ENCODE measurements around the gene VWA1.
"Not testable (repeated sequence)": the region's sequence is repeated elsewhere in the genome, so short reads cannot be mapped to it uniquely, and the experiment has no call there.

Gene VWA1

GRCh38 chr1:1402072-1402900, 33.2 kb upstream of the VWA1 start (continued):
- no peak for TF ChIP-seq ZBTB26 (tag by site-specific recombination; optimal IDR thresholded peaks at IDR 0.05)
- no peak for TF ChIP-seq ZNF366 (tag by site-specific recombination; conservative IDR thresholded peaks at IDR 0.05)
- no peak for TF ChIP-seq ZNF707 (tag by site-specific recombination; IDR thresholded peaks at IDR 0.05)
- TF ChIP-seq SP3 (tag by site-specific recombination; IDR thresholded peaks at IDR 0.05), result no peak
- no peak for TF ChIP-seq MYNN (tag by site-specific recombination; IDR thresholded peaks at IDR 0.05; ENCODE audit: borderline replicate concordance)
- no peak for TF ChIP-seq GLIS2 (tag by site-specific recombination; IDR thresholded peaks at IDR 0.05)
- no peak for TF ChIP-seq ZNF530 (tag by site-specific recombination; IDR thresholded peaks at IDR 0.05; ENCODE audit: low read depth)
- 0 out of 2 replicates have a peak, but pooled peaks have one; percentile 9 for TF ChIP-seq GFI1B (tag by site-specific recombination; IDR thresholded peaks at IDR 0.05)
- TF ChIP-seq, protein P1, sequence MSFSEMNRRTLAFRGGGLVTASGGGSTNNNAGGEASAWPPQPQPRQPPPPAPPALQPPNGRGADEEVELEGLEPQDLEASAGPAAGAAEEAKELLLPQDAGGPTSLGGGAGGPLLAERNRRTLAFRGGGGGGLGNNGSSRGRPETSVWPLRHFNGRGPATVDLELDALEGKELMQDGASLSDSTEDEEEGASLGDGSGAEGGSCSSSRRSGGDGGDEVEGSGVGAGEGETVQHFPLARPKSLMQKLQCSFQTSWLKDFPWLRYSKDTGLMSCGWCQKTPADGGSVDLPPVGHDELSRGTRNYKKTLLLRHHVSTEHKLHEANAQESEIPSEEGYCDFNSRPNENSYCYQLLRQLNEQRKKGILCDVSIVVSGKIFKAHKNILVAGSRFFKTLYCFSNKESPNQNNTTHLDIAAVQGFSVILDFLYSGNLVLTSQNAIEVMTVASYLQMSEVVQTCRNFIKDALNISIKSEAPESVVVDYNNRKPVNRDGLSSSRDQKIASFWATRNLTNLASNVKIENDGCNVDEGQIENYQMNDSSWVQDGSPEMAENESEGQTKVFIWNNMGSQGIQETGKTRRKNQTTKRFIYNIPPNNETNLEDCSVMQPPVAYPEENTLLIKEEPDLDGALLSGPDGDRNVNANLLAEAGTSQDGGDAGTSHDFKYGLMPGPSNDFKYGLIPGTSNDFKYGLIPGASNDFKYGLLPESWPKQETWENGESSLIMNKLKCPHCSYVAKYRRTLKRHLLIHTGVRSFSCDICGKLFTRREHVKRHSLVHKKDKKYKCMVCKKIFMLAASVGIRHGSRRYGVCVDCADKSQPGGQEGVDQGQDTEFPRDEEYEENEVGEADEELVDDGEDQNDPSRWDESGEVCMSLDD (tag by site-specific recombination; IDR thresholded peaks at IDR 0.05), result no peak
- no peak for TF ChIP-seq ZNF510 (tag by site-specific recombination; IDR thresholded peaks at IDR 0.05; ENCODE audit: insufficient replicate concordance)

- TF ChIP-seq SCRT1 (tag by site-specific recombination; IDR thresholded peaks at IDR 0.05; ENCODE audit: borderline replicate concordance), result peak; percentile 34; the same call in 1 of the 2 replicates
- peak; percentile 95 for TF ChIP-seq ZNF18 (tag by site-specific recombination; IDR thresholded peaks at IDR 0.05)
- TF ChIP-seq, protein P2, sequence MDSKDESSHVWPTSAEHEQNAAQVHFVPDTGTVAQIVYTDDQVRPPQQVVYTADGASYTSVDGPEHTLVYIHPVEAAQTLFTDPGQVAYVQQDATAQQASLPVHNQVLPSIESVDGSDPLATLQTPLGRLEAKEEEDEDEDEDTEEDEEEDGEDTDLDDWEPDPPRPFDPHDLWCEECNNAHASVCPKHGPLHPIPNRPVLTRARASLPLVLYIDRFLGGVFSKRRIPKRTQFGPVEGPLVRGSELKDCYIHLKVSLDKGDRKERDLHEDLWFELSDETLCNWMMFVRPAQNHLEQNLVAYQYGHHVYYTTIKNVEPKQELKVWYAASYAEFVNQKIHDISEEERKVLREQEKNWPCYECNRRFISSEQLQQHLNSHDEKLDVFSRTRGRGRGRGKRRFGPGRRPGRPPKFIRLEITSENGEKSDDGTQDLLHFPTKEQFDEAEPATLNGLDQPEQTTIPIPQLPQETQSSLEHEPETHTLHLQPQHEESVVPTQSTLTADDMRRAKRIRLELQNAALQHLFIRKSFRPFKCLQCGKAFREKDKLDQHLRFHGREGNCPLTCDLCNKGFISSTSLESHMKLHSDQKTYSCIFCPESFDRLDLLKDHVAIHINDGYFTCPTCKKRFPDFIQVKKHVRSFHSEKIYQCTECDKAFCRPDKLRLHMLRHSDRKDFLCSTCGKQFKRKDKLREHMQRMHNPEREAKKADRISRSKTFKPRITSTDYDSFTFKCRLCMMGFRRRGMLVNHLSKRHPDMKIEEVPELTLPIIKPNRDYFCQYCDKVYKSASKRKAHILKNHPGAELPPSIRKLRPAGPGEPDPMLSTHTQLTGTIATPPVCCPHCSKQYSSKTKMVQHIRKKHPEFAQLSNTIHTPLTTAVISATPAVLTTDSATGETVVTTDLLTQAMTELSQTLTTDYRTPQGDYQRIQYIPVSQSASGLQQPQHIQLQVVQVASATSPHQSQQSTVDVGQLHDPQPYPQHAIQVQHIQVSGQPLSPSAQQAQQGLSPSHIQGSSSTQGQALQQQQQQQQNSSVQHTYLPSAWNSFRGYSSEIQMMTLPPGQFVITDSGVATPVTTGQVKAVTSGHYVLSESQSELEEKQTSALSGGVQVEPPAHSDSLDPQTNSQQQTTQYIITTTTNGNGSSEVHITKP (tag by site-specific recombination; IDR thresholded peaks at IDR 0.05), result peak; percentile 89
- not testable (repeated sequence) for H3K9me3 ChIP-seq (ENCODE audit: control insufficient read depth, insufficient read depth, low read depth, low read length); H3K4me1 ChIP-seq (ENCODE audit: control insufficient read depth, insufficient read depth, low read length); H3K27ac ChIP-seq (ENCODE audit: extremely low read depth, low read depth, low read length); H3K4me3 ChIP-seq (ENCODE audit: low read depth, low read length)
- ChIA-PET CTCF (interaction anchor here (0.6 to 1.9 kb wide), 6 partner anchors 11 to 94 kb away, joined by 3 to 9 read pairs (median 3); no protein-coding TSS in a partner anchor), POLR2A (interaction anchor here (0.7 to 1.5 kb wide), 3 partner anchors 23 to 133 kb away, joined by 3 to 4 read pairs (median 3); a partner anchor contains a TSS)
- H3K36me3 ChIP-seq (ENCODE audit: control insufficient read depth in 2 of 2, insufficient read depth in 1 of 2, low read length in 2 of 2), result peaks cover 19 to 71% of the 10 kb centered on the region in 2 experiments; a peak in 2 of 3 replicates
These were observed 32.5 kb upstream of the VWA1 start for GRCh38 chr1:1402901-1403392.
